Dedifferentiated amniotic fluid mesenchymal stem cell (primary cell): ENCODE measurements around the gene CHD2.
"Not testable (repeated sequence)": the region's sequence is repeated elsewhere in the genome, so short reads cannot be mapped to it uniquely, and the experiment has no call there.

Experiments
- DNase-seq: peaks from one replicate; pipeline ENCODE4 v3.0.0-alpha.2; 2016; ENCODE audit errors: extremely low spot score

CHD2 gene

GRCh38 chr15:93018574-93018973, 118.5 kb downstream of the CHD2 start:
- DNase-seq = no peak

- no peak for DNase-seq
Measured at GRCh38 chr15:93019090-93019489, 119.0 kb downstream of the CHD2 start.

GRCh38 chr15:93019971-93020370, 119.8 kb downstream of the CHD2 start:
- DNase-seq = no peak

- DNase-seq = no peak
Measured at GRCh38 chr15:93020976-93021772, 121.0 kb downstream of the CHD2 start.

GRCh38 chr15:93024293-93024692, 124.2 kb downstream of the CHD2 start:
- DNase-seq = no peak

GRCh38 chr15:93024716-93025624, 124.8 kb downstream of the CHD2 start:
- no peak for DNase-seq

- no peak for DNase-seq
Measured at GRCh38 chr15:93025625-93025982, 125.5 kb downstream of the CHD2 start.

- DNase-seq = no peak
Measured at GRCh38 chr15:93026380-93026817, 126.3 kb downstream of the CHD2 start.

GRCh38 chr15:93027413-93027812, 127.3 kb downstream of the CHD2 start:
- no peak for DNase-seq

- DNase-seq = no peak
Measured at GRCh38 chr15:93028111-93028631, 128.0 kb downstream of the CHD2 start.

GRCh38 chr15:93028632-93029213, 128.6 kb downstream of the CHD2 start:
- peak; percentile 91 for DNase-seq

- no peak for DNase-seq
Measured at GRCh38 chr15:93029214-93029835, 129.2 kb downstream of the CHD2 start.

- DNase-seq = no peak
Measured at GRCh38 chr15:93029836-93030429, 129.8 kb downstream of the CHD2 start.

- DNase-seq = peak; percentile 51
Measured at GRCh38 chr15:93030430-93031102, 130.4 kb downstream of the CHD2 start.

GRCh38 chr15:93031103-93031464, 131.0 kb downstream of the CHD2 start:
- no peak for DNase-seq

- DNase-seq = not testable (repeated sequence)
Measured at GRCh38 chr15:93031557-93032384, 131.6 kb downstream of the CHD2 start.

GRCh38 chr15:93032515-93033206, 132.5 kb downstream of the CHD2 start:
- not testable (repeated sequence) for DNase-seq

- no peak for DNase-seq
Measured at GRCh38 chr15:93033434-93034045, 133.4 kb downstream of the CHD2 start.

- DNase-seq = no peak
Measured at GRCh38 chr15:93034512-93034911, 134.4 kb downstream of the CHD2 start.
